ENCODE measurements around the gene FBXO31. TPM values are rescaled to one million over a fixed set of nuclear protein-coding genes. Genes with fewer than 3 reads are reported as not detected.
A peak's percentile ranks its signal among the peaks of the same experiment; 100 is the strongest.

The FBXO31 gene
- total and polyA plus RNA-seq, 2 of the 13 experiments (the other 11 are each of a cell fraction or from before 2014, with no cell fraction given), result 92.4 to 101 TPM

- TF ChIP-seq DPF2 (CRISPR knock-in tag; IDR thresholded peaks at IDR 0.05; ENCODE audit: borderline replicate concordance, low read depth) (no peak), MXD4 (CRISPR knock-in tag; IDR thresholded peaks at IDR 0.05) (peak; percentile 88), ZNF274 (CRISPR knock-in tag; IDR thresholded peaks at IDR 0.05) (peak; percentile 88; the same call in 1 of the 2 replicates), ZNF225 (CRISPR knock-in tag; IDR thresholded peaks at IDR 0.05) (peak; percentile 88), TSC22D2 (CRISPR knock-in tag; IDR thresholded peaks at IDR 0.05; ENCODE audit: borderline replicate concordance) (0 out of 2 replicates have a peak, but pooled peaks have one; percentile 60), RCOR2 (CRISPR knock-in tag; IDR thresholded peaks at IDR 0.05) (no peak), ZNF780A (CRISPR knock-in tag; IDR thresholded peaks at IDR 0.05) (0 out of 2 replicates have a peak, but pooled peaks have one; percentile 17), BRCA1 (CRISPR knock-in tag; IDR thresholded peaks at IDR 0.05) (no peak), JDP2 (CRISPR knock-in tag; IDR thresholded peaks at IDR 0.05; ENCODE audit: borderline replicate concordance) (no peak), REST (IDR thresholded peaks at IDR 0.05; ENCODE audit: borderline replicate concordance in 1 of 2, low read depth in 1 of 2, low read length in 2 of 2) (peak in 1 of 2 experiments; percentile 48; a peak in 1 of 4 replicates), HNF4G (IDR thresholded peaks at IDR 0.05; ENCODE audit: borderline replicate concordance, low read depth, low read length) (peak; percentile 10; the same call in 1 of the 2 replicates), HNF4G (CRISPR knock-in tag; IDR thresholded peaks at IDR 0.05; ENCODE audit: borderline replicate concordance, low read depth) (no peak), AGO2 (optimal IDR thresholded peaks at IDR 0.05; ENCODE audit: low read depth, low read length) (peak; percentile 99), ASH2L (IDR thresholded peaks at IDR 0.05; ENCODE audit: insufficient read length, low read depth, low read length) (peak; percentile 93), THRA (CRISPR knock-in tag; IDR thresholded peaks at IDR 0.05; ENCODE audit: borderline replicate concordance) (peak; percentile 75; the same call in 1 of the 2 replicates), U2AF2 (IDR thresholded peaks at IDR 0.05; ENCODE audit: low read depth, low read length) (no peak), ZNF207 (IDR thresholded peaks at IDR 0.05; ENCODE audit: borderline replicate concordance) (no peak), ONECUT2 (CRISPR knock-in tag; IDR thresholded peaks at IDR 0.05) (0 out of 2 replicates have a peak, but pooled peaks have one; percentile 5), TOPORS (CRISPR knock-in tag; IDR thresholded peaks at IDR 0.05) (peak; percentile 39; the same call in 1 of the 2 replicates), ZBTB21 (CRISPR knock-in tag; IDR thresholded peaks at IDR 0.05) (peak; percentile 33), ZBTB38 (CRISPR knock-in tag; IDR thresholded peaks at IDR 0.05) (peak; percentile 85), ZNF781 (CRISPR knock-in tag; IDR thresholded peaks at IDR 0.05; ENCODE audit: borderline replicate concordance, not compliant biosample characterization) (peak; percentile 93), TAF15 (IDR thresholded peaks at IDR 0.05; ENCODE audit: low read depth, low read length, poor library complexity, severe bottlenecking) (peak; percentile 71)
Measured at GRCh38 chr16:87316923-87317749, 66.4 kb downstream of the FBXO31 start, which contains the start of gene C16orf95 (continued).

All from HepG2 (cell line).